ENCODE data around the gene FIZ1.
"Not testable (repeated sequence)": the region's sequence is repeated elsewhere in the genome, so short reads cannot be mapped to it uniquely, and the experiment has no call there.

The FIZ1 gene

DNA sequence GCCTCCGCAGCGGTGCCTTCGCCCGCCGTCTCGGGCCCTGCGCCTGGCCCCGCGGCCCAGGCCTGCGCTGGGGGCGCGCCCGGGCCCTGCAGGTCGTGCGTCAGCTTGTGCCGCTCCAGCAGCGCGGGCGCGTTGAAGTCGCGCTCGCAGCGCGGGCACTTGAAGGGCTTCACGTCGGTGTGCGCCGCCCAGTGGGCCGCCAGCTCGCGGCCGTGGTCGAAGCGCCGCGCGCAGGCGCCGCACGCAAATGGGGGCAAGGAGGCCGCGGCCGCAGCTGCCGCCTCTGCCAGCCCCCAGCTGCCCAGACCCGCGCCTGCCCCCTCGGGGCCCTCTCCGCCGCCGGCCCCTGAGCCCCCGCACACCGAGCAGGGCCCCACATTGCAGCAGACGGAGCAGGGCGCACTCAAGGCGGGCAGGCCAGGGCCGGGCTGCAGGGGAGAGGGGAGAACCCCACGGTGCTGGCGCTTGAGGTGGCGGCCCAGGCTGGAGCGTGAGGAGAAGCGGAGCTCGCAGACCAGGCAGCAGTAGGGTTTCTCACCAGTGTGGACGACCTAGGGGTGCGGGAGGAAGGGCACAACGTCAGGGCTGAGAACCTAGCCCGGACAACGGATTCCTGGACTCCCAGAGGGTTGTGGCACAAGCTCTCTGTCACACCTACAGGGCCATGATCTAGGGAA is 6.1 kb downstream of the FIZ1 start:
- DNase-seq = no peak

DNA sequence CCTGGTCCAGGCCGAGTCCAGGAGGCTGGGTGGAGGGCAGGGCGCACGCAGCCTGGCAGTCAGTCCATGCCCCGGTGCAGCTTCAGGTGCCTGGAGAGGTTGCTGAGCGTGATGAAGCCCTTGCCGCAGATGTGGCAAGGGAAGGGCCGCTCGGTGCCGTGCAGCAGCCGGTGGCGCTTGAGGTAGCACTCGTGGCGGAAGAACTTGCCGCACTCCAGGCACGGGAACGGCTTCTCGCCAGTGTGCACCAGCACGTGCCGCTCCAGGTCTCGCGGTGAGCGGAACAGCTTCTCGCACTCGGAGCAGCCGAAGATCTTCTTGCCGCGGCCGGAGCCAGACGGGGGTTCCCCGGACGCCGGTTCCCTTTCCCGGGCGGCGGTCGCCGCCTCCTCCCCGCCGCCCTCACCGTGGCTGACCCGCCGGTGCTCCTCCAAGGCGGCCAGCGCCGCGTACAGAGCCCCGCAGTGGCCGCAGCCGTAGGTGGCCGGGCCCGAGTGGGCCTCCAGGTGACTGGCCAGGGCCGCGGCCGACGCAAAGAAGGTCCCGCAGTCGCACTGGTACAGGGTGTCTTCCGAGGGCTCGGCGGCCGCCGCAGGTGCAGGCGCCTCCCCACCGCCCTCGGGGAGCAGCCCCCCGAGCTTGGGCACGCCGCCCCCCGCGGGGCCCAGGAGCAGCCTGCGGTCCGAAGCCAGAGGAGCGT is 6.8 kb downstream of the FIZ1 start:
- DNase-seq = no peak

DNA sequence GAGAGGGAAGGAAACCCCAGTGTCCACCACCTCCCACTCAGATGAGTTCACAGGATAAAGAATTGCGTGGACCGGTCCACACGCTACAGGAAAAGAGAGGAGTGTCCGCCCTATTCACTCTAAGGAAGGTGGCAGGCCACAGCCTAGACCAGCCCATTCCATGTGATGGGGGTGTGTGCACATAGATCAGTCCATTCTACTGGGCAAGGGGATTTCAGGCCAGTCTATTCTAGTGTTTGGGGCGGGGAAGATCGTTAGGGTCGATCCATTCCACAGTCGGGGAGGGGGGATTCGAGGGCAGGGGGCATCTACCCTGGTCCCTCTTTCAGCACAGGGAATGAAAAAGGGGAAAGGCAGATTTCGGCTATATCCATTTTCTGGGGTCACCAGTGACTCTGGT is 7.8 kb downstream of the FIZ1 start:
- no peak for DNase-seq

DNA sequence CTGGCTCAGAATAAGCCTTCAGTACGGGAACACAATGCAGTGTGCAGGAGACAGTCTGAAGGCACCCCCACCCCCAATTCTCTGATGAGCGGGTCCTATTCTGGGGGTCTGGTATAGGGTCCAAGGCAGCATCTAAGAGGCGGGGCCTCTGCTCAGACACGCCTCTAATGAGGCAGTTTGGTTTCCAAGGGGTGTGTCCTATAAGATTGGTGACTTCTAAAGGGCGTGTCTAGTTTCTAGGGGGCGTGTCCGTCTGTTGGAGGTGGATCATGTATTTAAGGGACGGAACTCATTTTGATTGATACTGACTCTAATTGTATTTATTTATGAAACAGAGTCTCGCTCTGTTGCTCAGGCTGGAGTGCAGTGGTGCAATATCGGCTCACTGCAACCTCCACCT is 8.7 kb downstream of the FIZ1 start:
- DNase-seq = no peak

DNA sequence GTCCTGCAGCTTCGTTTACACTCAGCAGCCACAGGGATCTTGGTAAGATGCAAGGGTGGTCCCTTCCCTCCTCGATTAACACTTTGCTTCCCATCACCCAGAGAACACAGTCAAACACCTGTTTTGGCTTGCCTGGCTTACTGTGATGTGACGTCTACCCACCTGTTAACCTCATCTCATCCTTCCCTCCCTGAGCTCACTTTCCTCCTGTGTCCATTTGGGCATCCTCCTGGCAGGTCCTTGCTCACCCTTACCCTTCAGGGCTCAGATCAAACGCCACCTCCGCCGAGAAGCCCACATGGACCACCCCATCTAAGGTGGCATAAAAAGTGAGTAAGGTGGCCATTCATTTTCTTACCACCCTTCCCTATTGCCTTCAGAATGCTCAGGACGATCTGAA is 9.2 kb downstream of the FIZ1 start:
- DNase-seq = no peak

DNA sequence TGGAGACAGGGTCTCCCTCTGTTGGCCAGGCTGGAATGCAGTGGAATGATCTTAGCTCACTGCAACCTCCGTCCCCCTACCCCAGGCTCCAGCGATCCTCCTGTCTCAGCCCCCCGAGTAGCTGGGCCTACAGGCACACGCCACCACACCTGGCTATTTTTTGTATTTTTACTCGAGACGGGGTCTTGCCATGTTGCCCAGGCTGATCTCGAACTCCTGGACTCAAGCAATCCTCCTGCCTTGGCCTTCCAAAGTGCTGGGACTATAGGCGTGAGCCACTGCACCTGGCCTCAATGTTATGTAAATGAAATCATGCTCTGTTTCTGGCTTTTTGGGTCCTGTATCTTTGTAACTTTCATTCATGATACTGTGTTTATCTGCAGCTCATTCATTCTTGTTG is 10.6 kb downstream of the FIZ1 start:
- no peak for DNase-seq

DNA sequence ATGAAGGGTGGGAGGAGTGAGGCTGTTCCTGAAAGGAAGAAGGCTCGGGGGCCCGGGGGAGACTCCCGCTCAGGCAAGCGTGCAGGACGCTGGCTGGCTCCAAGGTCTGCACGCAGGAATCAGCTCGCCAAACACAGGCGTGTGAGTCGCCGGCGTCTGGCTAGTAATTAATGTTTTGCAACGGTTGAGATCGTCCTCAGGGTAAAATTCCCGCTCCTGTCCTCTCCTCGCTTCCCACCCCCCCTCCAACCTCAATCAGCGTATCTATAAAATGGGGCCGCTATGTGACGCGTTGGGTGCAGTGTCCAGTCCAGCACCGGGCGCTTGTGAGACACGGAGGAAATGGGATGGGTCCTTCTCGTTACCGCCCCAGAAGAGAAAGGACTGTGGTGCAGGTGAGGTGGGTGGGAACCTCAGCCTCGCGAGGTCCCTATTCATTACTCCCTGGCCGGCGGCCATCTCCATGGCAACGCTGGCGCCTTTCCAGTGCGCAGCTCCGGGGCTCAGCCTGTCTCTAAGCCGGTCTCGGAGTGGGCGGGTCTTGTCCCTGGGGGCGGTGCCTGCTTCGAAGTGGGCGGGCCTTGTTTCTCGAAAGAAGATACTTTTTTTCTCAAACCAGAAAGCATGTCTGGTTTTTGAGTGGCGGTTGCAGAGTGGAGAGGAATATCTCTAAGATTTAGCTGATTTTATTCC is 12.2 kb downstream of the FIZ1 start:
- DNase-seq = peak; percentile 90

DNA sequence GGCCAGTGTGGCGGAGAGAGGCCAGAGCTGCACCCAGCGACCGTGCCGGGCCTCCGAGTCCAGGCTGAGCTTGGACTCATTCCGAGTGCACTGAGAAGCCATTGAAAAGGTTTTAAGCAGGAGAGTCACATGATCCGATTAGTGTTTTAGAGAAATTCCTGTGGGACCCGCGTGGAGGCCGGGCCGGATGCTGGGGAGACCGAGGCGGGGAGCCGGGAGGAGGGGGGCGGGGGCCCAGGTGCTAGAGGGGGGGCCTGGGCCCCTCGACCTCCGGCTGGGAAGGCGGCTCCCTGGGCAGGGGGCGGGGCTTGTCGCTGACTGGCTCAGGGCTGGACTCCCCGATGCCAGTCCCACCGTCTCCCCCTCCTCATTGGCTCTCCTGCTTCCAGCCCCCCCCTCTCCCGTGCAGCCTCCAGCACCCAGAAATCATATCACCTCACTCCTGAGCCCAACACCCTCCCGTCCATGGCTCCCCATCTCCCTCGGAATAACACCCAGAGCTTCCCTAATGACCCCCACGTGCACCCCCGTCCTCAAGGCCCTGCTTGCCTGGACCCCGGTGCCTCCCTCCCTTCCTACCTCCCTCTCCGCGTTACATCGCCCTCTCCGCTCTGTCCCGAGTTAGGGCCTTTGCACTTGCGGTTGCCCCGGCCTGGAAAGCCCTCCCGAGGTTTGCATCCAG is 13.5 kb downstream of the FIZ1 start:
- no peak for DNase-seq

DNA sequence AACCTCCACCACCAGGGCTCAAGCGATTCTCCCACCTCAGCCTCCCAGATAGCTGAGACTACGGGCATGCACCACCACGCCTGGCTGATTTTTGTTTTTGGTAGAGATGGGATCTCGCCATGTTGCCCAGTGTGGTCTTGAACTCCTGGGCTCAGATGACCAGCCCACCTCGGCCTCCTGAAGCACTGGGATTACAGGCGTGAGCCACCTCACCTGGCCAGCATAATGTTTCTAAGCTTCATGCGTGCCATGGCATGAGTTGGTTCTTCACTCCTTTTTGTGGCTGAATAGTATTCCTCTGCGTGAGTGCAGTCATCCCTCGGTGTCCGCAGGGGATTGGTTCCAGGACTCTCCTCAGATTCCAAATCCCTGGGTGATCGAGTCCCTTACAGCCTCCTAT is 14.4 kb downstream of the FIZ1 start:
- no peak for DNase-seq

DNA sequence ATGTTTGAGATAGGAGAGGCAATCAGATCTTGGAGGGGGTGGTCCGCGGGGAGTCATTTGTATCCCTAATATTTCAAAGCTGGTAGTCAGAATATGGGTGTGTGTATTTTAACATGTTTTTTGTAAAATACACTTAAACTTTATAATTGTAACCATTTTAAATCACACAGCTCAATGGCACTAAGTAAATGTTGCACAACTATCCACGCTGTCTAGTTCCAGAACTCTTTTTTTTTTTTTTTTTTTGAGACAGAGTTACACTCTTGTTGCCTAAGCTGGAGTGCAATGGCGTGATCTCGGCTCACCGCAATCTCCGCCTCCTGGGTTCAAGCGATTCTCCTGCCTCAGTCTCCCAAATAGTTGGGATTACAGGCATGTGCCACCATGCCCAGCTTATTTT is 15.4 kb downstream of the FIZ1 start:
- not testable (repeated sequence) for DNase-seq

DNA sequence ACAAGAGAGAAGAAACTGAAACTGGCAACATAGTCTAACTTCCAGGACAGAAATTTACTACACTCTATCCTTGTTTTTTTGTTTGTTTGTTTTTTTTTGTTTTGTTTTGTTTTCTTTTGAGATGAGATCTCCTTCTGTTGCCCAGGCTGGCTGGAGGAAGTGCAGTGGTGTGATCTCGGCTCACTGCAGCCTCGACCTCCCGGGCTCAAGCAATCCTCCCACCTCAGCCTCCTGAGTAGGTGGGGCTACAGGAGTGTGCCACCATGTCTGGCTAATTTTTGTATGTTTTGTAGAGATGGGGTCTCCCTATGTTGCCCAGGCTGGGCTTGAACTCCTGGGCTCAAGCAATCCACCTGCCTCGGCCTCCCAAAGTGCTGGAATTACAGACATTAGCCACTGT is 17.0 kb downstream of the FIZ1 start:
- DNase-seq = not testable (repeated sequence)

DNA sequence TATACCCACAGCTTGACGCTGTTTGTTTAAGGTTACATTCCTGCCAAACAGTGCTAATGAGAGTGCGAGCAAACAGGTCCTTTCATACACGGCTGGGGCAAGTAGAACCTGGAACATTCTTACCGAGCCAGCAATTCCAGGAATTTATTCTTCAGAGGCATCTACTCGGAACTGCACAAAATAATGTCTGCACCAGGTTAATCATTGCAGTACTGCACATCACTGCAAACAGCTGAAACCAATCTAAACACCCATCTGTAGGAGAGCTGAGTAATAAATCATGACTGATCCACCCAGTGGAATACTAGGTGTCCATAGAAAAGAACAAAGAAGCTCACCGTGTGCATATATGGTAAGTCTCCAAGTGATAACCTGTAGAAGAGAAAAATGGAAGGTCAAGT is 17.5 kb downstream of the FIZ1 start:
- DNase-seq = no peak

DNA sequence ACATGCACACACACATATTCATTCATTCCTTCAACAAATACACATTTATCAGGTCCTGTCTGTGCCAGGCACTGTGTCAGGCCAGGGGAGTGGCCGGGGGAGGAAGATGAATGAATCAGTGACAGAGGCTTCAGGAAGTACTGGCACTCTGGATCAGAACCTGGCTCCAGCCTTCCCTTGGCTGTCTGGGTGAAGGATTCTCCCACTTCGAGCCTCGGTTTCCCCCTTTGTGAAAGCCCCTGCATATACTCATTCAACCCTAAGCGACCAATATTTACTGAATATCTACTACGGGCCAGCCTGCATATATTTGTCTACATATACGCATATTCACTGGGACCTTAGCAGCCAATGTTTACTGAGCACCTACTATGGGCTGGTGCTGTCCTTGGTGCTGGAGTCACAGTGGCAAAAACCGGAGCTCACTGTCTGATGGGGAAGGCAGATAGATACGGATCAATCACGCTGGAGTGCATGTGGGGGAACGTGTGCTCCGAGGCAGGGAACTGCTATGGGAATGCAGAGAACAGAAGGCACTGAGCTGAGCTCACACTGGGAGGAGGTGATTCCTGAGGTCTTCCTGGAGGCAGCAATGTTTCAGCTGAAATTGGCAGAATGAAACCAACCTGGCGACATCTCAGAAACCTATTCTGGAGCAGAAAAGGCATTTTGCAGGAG is 18.0 kb downstream of the FIZ1 start:
- no peak for DNase-seq

DNA sequence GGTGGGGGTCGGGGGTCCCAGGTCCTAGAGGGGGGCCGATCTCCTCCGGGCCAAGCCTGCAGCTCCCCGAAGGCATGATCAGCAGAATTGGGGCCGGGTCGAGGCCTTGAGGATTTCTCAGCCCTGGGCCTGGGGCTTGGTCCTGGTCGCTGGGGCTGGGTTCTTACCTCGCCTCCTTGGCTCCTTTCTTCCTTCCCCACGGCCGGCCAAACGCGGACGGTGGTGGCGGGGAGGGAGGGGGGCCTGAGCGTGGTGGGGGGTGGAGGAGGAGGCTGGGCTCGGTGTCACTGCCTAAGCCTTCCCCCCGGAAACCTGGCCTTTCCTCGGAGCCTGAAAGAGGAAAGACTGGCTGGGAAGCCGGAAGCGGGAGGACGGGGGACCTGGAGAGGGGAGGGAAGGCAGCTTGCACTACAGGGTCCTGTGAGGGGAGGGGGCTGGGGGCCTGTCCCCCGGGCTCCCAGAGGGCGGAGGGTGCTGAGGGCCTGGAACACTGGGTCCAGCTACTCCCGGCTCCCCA is 18.6 kb downstream of the FIZ1 start, which contains the start of gene ZNF579:
Gene ZNF579, minus strand, starts transcription at position 221 of the 517 bp plus-strand sequence. CDS start 1,209 bp downstream, outside the sequence.
- peak; percentile 51 for DNase-seq

DNA sequence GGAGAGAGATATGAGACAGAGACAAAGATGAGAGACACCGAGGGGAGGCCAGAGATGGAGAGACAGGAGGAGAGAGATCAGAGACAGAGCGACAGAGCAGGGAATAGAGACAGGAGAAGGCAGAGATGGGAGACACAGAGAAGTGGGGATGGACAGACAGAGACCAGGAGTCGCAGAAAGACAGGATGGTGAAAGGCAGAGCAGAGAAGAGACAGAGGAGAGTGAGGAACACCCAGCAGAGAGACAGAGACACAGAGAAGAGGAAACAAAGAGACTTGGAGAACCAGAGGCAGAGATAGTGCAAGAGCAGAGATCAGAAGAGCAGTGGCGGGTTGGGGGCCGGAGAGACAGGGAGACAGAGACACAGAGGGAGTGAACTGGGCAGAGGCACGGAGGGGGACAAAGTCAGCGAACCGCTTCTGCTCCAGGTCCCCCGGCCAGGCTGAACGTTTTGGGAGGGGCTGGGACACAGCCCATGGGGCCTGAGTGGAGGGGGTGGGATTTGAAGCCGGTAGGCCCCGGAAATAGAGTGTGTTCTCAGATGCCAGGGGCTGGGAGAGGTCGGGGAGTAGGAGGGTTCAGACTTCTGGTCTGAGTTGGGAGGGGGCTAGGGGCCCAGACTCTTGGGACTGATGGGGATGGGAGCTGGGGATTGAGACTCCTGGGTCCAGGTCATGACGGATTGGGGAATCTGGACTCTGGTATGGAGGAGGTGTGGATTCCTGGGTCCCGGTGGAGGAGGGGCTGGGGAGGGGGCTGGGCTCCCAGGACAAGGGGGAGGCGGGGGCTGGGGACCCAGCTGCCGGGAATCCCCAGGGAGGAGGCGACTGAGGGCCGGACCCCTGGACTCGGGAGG is 19.3 kb downstream of the FIZ1 start:
- no peak for DNase-seq

DNA sequence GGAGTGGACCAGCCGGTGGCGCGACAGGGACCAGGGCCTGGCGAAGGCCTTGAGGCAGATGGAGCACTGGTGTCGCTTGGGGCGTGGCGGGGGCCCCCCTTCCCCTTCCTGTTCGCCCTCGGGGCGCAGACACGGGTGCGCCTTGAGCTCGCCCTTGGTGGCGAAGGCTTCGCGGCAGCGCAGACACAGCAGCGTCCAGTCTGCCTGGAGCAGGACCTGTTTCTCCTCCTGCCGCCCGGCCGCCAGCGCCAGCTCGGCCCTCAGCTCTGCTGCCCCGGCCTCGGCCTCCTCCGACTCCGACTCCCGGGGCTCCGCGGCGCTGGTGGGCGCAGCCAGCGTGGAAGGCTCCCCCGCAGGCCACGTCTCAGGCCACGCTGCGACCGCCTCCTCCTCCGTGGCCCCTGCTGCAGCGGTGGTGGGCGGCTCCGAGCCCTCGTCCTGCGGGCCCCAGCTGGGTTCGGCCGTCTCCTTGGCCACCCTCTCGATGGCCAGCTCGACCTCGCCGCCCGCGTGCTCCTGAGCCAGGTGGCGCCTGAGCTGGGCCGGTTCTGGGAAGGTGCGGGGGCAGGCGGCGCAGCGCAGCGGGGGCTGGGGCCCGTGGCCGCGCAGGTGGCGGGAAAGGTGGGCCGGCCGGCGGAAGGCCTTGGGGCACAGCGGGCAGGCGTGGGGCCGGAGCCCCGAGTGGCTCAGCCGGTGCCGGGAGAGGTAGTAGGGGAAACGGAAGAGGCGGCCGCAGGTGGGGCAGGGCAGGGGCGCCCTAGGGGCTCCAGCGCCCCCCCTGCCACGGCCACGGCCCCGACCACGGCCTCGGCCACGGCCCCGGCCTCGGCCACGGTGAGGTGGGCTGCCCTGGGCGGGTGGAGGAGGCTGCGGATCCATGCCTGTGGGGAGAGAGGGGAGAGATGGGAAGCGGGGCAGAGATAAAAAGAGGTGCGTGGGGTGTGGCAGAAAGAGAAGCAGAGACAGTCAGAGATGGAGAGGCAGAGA is 20.3 kb downstream of the FIZ1 start:
- no peak for DNase-seq

DNA sequence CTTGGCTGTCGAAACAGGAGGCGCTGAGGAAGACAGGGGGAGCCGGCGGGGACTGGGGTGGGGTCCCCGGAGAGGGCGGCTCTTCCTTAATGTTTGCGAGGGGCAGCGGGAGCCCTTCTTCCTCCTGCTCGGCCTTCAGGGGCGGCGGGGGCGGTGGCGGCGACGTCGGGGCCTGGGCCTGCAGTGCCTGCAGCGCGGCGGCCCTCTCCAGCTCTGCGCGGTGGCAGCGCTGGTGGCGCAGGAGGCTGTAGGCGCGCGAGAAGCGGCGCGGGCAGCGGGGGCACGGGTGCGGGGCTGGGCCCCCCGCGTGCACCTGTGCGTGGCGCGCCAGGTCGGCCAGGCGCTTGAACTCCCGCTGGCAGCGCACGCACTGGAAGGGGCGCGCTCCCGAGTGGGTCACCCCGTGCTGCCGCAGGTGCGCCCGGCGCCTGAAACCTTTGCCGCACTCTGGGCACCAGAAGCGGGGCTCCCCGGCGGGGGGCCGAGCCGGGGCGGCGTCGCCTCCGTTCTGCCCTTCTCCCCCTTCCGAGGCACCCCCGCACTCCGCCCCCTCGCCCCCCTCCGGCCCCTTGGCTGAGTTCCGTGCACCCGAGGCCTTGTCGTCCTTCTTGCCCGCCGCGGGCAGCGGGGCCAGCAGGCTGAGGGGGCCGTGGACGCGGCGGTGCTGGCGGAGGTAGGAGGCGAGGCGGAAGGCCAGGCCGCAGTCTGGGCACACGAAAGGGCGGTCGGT is 21.1 kb downstream of the FIZ1 start:
- DNase-seq = no peak

DNA sequence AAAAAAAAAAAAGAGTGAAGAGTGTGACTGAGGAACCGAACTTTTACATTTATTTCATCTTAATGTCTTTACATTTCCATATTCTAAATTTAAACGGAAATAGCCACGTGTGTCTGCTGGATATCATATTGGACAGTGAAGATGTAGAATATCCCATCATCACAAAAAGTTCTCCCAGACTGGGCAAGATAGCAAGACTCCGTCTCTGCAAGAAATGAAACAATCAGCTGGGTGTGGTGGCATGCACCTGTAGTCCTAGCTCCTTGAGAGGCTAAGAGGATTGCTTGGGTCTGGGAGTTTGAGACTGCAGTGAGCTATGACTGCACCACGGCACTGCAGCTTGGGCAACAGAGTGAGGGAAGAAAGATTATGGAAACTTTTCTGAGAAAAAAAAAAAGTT is 22.6 kb downstream of the FIZ1 start:
- no peak for DNase-seq

DNA sequence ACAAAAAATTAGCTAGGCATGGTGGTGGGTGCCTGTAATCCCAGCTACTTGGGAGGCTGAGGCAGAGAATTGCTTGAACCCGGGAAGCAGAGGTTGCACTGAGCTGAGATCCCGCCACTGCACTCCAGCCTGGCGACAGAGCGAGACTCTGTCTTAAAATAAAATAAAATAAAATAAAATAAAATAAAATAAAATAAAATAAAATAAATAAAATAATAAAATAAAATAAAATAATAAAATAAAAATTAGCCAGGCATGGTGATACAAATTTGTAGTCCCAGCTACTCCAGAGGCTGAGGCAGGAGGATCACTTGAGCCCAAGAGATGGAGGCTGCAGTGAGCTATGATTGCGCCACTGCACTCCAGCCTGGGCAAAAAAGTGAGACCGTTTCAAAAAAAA is 25.4 kb downstream of the FIZ1 start:
- not testable (repeated sequence) for DNase-seq

DNA sequence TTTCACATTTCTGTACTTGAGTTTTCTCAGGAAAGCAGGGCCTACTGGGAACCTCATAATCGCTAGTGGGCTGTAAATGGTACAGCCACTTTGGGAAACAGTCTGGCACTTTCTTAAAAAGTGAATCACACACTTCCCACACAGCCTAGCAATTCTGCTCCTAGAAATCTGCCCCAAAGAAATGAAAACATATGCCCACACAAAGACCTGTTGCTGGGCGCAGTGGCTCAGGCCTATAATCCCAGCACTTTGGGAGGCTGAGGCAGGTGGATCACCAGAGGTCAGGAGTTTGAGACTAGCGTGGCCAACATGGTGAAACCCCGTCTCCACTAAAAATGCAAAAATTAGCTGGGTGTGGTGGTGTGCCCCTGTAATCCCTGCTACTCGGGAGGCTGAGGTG is 29.8 kb downstream of the FIZ1 start:
- not testable (repeated sequence) for DNase-seq

All from NCI-H2081 treated with DMSO at 0.1 percent for 48 hours (cell line).